ENCODE results near the gene SULF2.

Gene SULF2

GRCh38 chr20:47708953-47709833, 76.1 kb downstream of the SULF2 start:
- Histone ChIP-seq H3K9me3 (no peaks in the 10 kb centered on the region), H3K36me3 (no peaks in the 10 kb centered on the region), H3K4me3 (ENCODE audit: low read depth in 1 of 2, low read length in 1 of 2) (no peak overlapping the region), H3K27me3 (peaks cover 11% of the 10 kb centered on the region), H3K27ac (no peak overlapping the region), H3K4me1 (ENCODE audit: control insufficient read depth in 1 of 2, insufficient read depth in 1 of 2, low read depth in 1 of 2, low read length in 1 of 2) (peaks cover 0 to 5% of the 10 kb centered on the region in 2 experiments)
- TF ChIP-seq CTCF (IDR thresholded peaks at IDR 0.05) = no peak

GRCh38 chr20:47708140-47708807, 77.0 kb downstream of the SULF2 start:
- Histone ChIP-seq H3K27me3 (peaks cover 11% of the 10 kb centered on the region), H3K4me1 (ENCODE audit: control insufficient read depth in 1 of 2, insufficient read depth in 1 of 2, low read depth in 1 of 2, low read length in 1 of 2) (peaks cover 0 to 5% of the 10 kb centered on the region in 2 experiments), H3K36me3 (no peaks in the 10 kb centered on the region), H3K27ac (no peak overlapping the region), H3K9me3 (no peaks in the 10 kb centered on the region), H3K4me3 (ENCODE audit: low read depth in 1 of 2, low read length in 1 of 2) (no peak overlapping the region)
- TF ChIP-seq CTCF (IDR thresholded peaks at IDR 0.05) = no peak

GRCh38 chr20:47706345-47706744, 78.9 kb downstream of the SULF2 start:
- Histone ChIP-seq H3K4me3 (ENCODE audit: low read depth in 1 of 2, low read length in 1 of 2) (no peak overlapping the region), H3K27ac (no peak overlapping the region), H3K9me3 (no peaks in the 10 kb centered on the region), H3K4me1 (ENCODE audit: control insufficient read depth in 1 of 2, insufficient read depth in 1 of 2, low read depth in 1 of 2, low read length in 1 of 2) (peaks cover 0 to 5% of the 10 kb centered on the region in 2 experiments), H3K27me3 (peaks cover 9% of the 10 kb centered on the region), H3K36me3 (peaks cover 12% of the 10 kb centered on the region)
- no peak for TF ChIP-seq CTCF (IDR thresholded peaks at IDR 0.05)

- no peak for TF ChIP-seq CTCF (IDR thresholded peaks at IDR 0.05)
- H3K36me3 ChIP-seq = peaks cover 20% of the 10 kb centered on the region
- no peaks in the 10 kb centered on the region for H3K9me3 ChIP-seq
Measured at GRCh38 chr20:47705497-47705856, 79.8 kb downstream of the SULF2 start.

GRCh38 chr20:47704746-47705496, 80.4 kb downstream of the SULF2 start:
- Histone ChIP-seq H3K27me3 (no peaks in the 10 kb centered on the region), H3K4me3 (ENCODE audit: low read depth in 1 of 2, low read length in 1 of 2) (no peak overlapping the region), H3K9me3 (no peaks in the 10 kb centered on the region), H3K36me3 (peaks cover 23% of the 10 kb centered on the region), H3K27ac (no peak overlapping the region), H3K4me1 (ENCODE audit: control insufficient read depth in 1 of 2, insufficient read depth in 1 of 2, low read depth in 1 of 2, low read length in 1 of 2) (no peaks in the 10 kb centered on the region)
- TF ChIP-seq CTCF (IDR thresholded peaks at IDR 0.05) = no peak

More at GRCh38 chr20:47705497-47705856, 79.8 kb downstream of the SULF2 start:
- H3K27ac ChIP-seq = no peak overlapping the region
- H3K27me3 ChIP-seq = peaks cover under 1% of the 10 kb centered on the region
- H3K4me1 ChIP-seq (ENCODE audit: control insufficient read depth in 1 of 2, insufficient read depth in 1 of 2, low read depth in 1 of 2, low read length in 1 of 2) = peaks cover 0 to 1% of the 10 kb centered on the region in 2 experiments
- no peak overlapping the region for H3K4me3 ChIP-seq (ENCODE audit: low read depth in 1 of 2, low read length in 1 of 2)

Data from neutrophil (primary cell).